Activated T-cell treated with anti-CD3 and anti-CD28 coated beads, Interleukin-2, amount 50 U/mL, for 48 hours (primary cell): ENCODE measurements around the gene GRK5.

Experiments used
- DNase-seq, 2 experiments: peaks; one replicate each; pipeline ENCODE4 v3.0.0-alpha.2; 2020

Gene GRK5

GRCh38 chr10:119409906-119410305 lies 202.5 kb downstream of the GRK5 start:
- DNase-seq = no peak

GRCh38 chr10:119410361-119411116 lies 203.2 kb downstream of the GRK5 start:
- DNase-seq = no peak

GRCh38 chr10:119412244-119413092 lies 205.1 kb downstream of the GRK5 start:
- DNase-seq = no peak

- no peak for DNase-seq
Measured at GRCh38 chr10:119413093-119413453, 205.7 kb downstream of the GRK5 start.

GRCh38 chr10:119413471-119414080 lies 206.2 kb downstream of the GRK5 start:
- DNase-seq = no peak

- no peak for DNase-seq
Measured at GRCh38 chr10:119414081-119414611, 206.8 kb downstream of the GRK5 start.

- DNase-seq = no peak
Measured at GRCh38 chr10:119415121-119415520, 207.8 kb downstream of the GRK5 start.

- DNase-seq = no peak
Measured at GRCh38 chr10:119415536-119416503, 208.4 kb downstream of the GRK5 start.

GRCh38 chr10:119416855-119417254 lies 209.5 kb downstream of the GRK5 start:
- peak; percentile 77 to 81 for DNase-seq

- no peak for DNase-seq
Measured at GRCh38 chr10:119417852-119418251, 210.5 kb downstream of the GRK5 start.

GRCh38 chr10:119418362-119418761 lies 211.0 kb downstream of the GRK5 start:
- no peak for DNase-seq

GRCh38 chr10:119419931-119420330 lies 212.6 kb downstream of the GRK5 start:
- DNase-seq = no peak

- no peak for DNase-seq
Measured at GRCh38 chr10:119420950-119421875, 213.8 kb downstream of the GRK5 start.

GRCh38 chr10:119421891-119422681 lies 214.7 kb downstream of the GRK5 start:
- DNase-seq = no peak

GRCh38 chr10:119422682-119423509 lies 215.5 kb downstream of the GRK5 start:
- DNase-seq = no peak

- DNase-seq = no peak
Measured at GRCh38 chr10:119423510-119424257, 216.3 kb downstream of the GRK5 start.

GRCh38 chr10:119424258-119424975 lies 217.0 kb downstream of the GRK5 start:
- DNase-seq = no peak
